Dedifferentiated amniotic fluid mesenchymal stem cell (primary cell): Measurements from ENCODE around the gene DONSON.

Experiments
- DNase-seq: peaks from one replicate; pipeline ENCODE4 v3.0.0-alpha.2; 2016; ENCODE audit errors: extremely low spot score

DONSON gene

GRCh38 chr21:33541105-33541711, 47.3 kb downstream of the DONSON start:
- DNase-seq: no peak

DNA sequence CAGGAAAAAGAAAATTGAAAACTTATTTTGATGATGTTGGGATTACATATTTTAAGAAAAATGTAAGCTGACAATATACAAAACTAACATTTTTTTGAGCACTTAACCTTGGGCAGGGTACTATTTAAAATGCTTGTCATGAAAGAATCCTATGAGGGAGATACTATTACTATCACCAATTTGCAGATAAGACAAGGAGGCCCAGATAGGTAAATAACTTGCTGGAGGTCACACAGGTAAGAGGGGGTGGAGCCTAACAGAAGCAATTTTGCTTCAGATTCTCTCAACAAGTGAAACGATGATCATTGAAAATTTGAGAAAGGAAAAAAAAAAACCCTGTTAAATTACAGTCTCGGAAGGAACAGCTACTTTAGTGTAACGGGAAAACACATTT, 47.8 kb downstream of the DONSON start:
- no peak for DNase-seq

DNA sequence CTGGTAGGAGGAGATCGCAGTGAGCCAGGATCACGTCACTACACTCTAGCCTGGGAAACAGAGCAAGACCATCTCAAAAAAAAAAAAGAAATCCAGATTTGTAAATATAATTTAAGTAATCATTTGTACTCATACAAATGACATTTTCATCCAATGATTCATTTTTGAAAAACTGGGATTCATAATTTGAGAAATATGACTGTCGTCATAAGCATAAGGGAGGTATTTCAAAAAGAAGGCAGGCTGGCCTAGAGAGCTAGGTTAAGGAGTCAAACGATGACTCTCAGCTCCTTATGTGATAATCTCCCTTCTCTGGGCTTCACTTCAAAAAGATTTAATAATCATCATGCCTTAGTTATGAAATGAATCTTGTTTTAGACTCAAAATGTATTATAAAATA, 48.9 kb downstream of the DONSON start:
- DNase-seq: no peak

GRCh38 chr21:33537212-33537611, 51.3 kb downstream of the DONSON start:
- DNase-seq: no peak

- DNase-seq: no peak
These were observed 57.5 kb downstream of the DONSON start for GRCh38 chr21:33531007-33531406.
